Measurements from ENCODE around the gene NEK3. TPM values are rescaled to one million over a fixed set of nuclear protein-coding genes. Genes with fewer than 3 reads are reported as not detected.

The NEK3 gene
- total and polyA plus RNA-seq, 2 of the 4 experiments (the other 2 are of a cell fraction), result 3.6 to 9.2 TPM

Other genes starting within 250 kb of the NEK3 start
- gene ATP7B, start 148.1 kb downstream of the NEK3 start, total RNA-seq (2012; rRNA removed), result 2.2 and 2.7 TPM in 2 replicates
- gene ATP7B, start 148.1 kb downstream of the NEK3 start, polyA plus RNA-seq (2012; rRNA removed), result 2.2 and 2.9 TPM in 2 replicates
- gene ALG11, start 147.2 kb downstream of the NEK3 start, total RNA-seq (2012; rRNA removed), result 12.7 and 25.6 TPM in 2 replicates
- 6.5 and 10.0 TPM in 2 replicates for gene ALG11, start 147.2 kb downstream of the NEK3 start, polyA plus RNA-seq (2012; rRNA removed)
- gene UTP14C, start 134.9 kb downstream of the NEK3 start, total RNA-seq (2012; rRNA removed), result 12.5 and 16.4 TPM in 2 replicates
- gene UTP14C, start 134.9 kb downstream of the NEK3 start, polyA plus RNA-seq (2012; rRNA removed), result 7.1 and 8.2 TPM in 2 replicates
- gene NEK5, start 30.5 kb downstream of the NEK3 start, total RNA-seq (2012; rRNA removed), result under 0.01 TPM in 1 of 2 replicates, not detected in the other
- 0.03 TPM in 1 of 2 replicates, not detected in the other for gene NEK5, start 30.5 kb downstream of the NEK3 start, polyA plus RNA-seq (2012; rRNA removed)
- gene THSD1, start 246.6 kb upstream of the NEK3 start, total RNA-seq (2012; rRNA removed), result 14.7 and 19.0 TPM in 2 replicates
- 10.9 and 12.1 TPM in 2 replicates for gene THSD1, start 246.6 kb upstream of the NEK3 start, polyA plus RNA-seq (2012; rRNA removed)